Measurements from ENCODE around the gene TWF2. TPM values are rescaled to one million over a fixed set of nuclear protein-coding genes. Genes with fewer than 3 reads are reported as not detected.

Gene TWF2
- total RNA-seq, 1 donor from 2014 or later = 74.6 TPM

- DNase-seq (ENCODE audit: low read depth in 2 of 2) = peak; percentile 77 to 83
Observed at GRCh38 chr3:52259035-52259434, 20.1 kb upstream of the TWF2 start.

- DNase-seq (ENCODE audit: low read depth in 2 of 2) = no peak
Observed at GRCh38 chr3:52257911-52258310, 19.0 kb upstream of the TWF2 start.

GRCh38 chr3:52256622-52257021, 17.7 kb upstream of the TWF2 start:
- DNase-seq (ENCODE audit: low read depth in 2 of 2) = no peak

GRCh38 chr3:52256159-52256558, 17.2 kb upstream of the TWF2 start:
- DNase-seq (ENCODE audit: low read depth in 2 of 2) = no peak

- DNase-seq (ENCODE audit: low read depth in 2 of 2) = no peak
Observed at GRCh38 chr3:52254608-52255007, 15.7 kb upstream of the TWF2 start.

GRCh38 chr3:52253314-52254304, 14.7 kb upstream of the TWF2 start:
- peak; percentile 39 to 67 for DNase-seq (ENCODE audit: low read depth in 2 of 2)

GRCh38 chr3:52250122-52250521, 11.2 kb upstream of the TWF2 start:
- DNase-seq (ENCODE audit: low read depth in 2 of 2) = no peak

GRCh38 chr3:52249683-52250082, 10.7 kb upstream of the TWF2 start:
- DNase-seq (ENCODE audit: low read depth in 2 of 2) = no peak

GRCh38 chr3:52248816-52249547, 10.0 kb upstream of the TWF2 start:
- DNase-seq (ENCODE audit: low read depth in 2 of 2) = peak in 1 of 2 donors; percentile 65

GRCh38 chr3:52248165-52248541, 9.2 kb upstream of the TWF2 start:
- no peak for DNase-seq (ENCODE audit: low read depth in 2 of 2)

- DNase-seq (ENCODE audit: low read depth in 2 of 2) = no peak
Observed at GRCh38 chr3:52247409-52248164, 8.6 kb upstream of the TWF2 start.

- DNase-seq (ENCODE audit: low read depth in 2 of 2) = no peak
Observed at GRCh38 chr3:52246728-52247408, 7.9 kb upstream of the TWF2 start.

- DNase-seq (ENCODE audit: low read depth in 2 of 2) = no peak
Observed at GRCh38 chr3:52246264-52246620, 7.3 kb upstream of the TWF2 start.

- peak; percentile 57 to 59 for DNase-seq (ENCODE audit: low read depth in 2 of 2)
Observed at GRCh38 chr3:52245322-52246263, 6.6 kb upstream of the TWF2 start, which contains the start of gene PPM1M. Gene PPM1M, plus strand, starts transcription at chr3:52245759. Its CDS starts 66 bp downstream, at chr3:52245825.

GRCh38 chr3:52243791-52244628, 5.1 kb upstream of the TWF2 start:
- peak in 1 of 2 donors; percentile 60 for DNase-seq (ENCODE audit: low read depth in 2 of 2)

- DNase-seq (ENCODE audit: low read depth in 2 of 2) = no peak
Observed at GRCh38 chr3:52242039-52242438, 3.1 kb upstream of the TWF2 start.

- no peak for DNase-seq (ENCODE audit: low read depth in 2 of 2)
Observed at GRCh38 chr3:52240886-52241370, 2.0 kb upstream of the TWF2 start.

GRCh38 chr3:52240059-52240885, 1.3 kb upstream of the TWF2 start:
- DNase-seq (ENCODE audit: low read depth in 2 of 2) = peak; percentile 37 to 70

All from lung microvascular endothelial cell (primary cell).